SKM-1 (cell line): ENCODE measurements around the gene MROH7.
"Not testable (repeated sequence)": the region's sequence is repeated elsewhere in the genome, so short reads cannot be mapped to it uniquely, and the experiment has no call there.

Experiments
- DNase-seq: peaks from one replicate; lab custom pipeline; 2025; ENCODE audit not compliant: unreplicated experiment; lab: John Stamatoyannopoulos, UW

The MROH7 gene

GRCh38 chr1:54609301-54609921 is 32.2 kb upstream of the MROH7 start:
- no peak for DNase-seq

- no peak for DNase-seq
Measured at GRCh38 chr1:54610048-54610447, 31.5 kb upstream of the MROH7 start.

GRCh38 chr1:54610601-54611580 is 30.7 kb upstream of the MROH7 start:
- DNase-seq: no peak

- DNase-seq: no peak
Measured at GRCh38 chr1:54611621-54612020, 30.0 kb upstream of the MROH7 start.

- DNase-seq: no peak
Measured at GRCh38 chr1:54614024-54614423, 27.6 kb upstream of the MROH7 start.

- DNase-seq: no peak
Measured at GRCh38 chr1:54614563-54614962, 27.0 kb upstream of the MROH7 start.

- DNase-seq: no peak
Measured at GRCh38 chr1:54615531-54616279, 25.9 kb upstream of the MROH7 start.

- DNase-seq: no peak
Measured at GRCh38 chr1:54619749-54620148, 21.8 kb upstream of the MROH7 start.

- no peak for DNase-seq
Measured at GRCh38 chr1:54623216-54624007, 18.2 kb upstream of the MROH7 start, which contains the start of gene FAM151A. TSS of gene FAM151A (minus strand) at chr1:54623525. CDS start at chr1:54623395, 130 bp downstream.

- DNase-seq: no peak
Measured at GRCh38 chr1:54624466-54625464, 16.8 kb upstream of the MROH7 start.

- DNase-seq: no peak
Measured at GRCh38 chr1:54627196-54627595, 14.4 kb upstream of the MROH7 start.

- DNase-seq: not testable (repeated sequence)
Measured at GRCh38 chr1:54635804-54636203, 5.8 kb upstream of the MROH7 start.

- DNase-seq: not testable (repeated sequence)
Measured at GRCh38 chr1:54636461-54637446, 4.8 kb upstream of the MROH7 start.

GRCh38 chr1:54640361-54640760 is 1.2 kb upstream of the MROH7 start:
- DNase-seq: no peak

GRCh38 chr1:54643736-54644135 is 2.1 kb downstream of the MROH7 start:
- no peak for DNase-seq

GRCh38 chr1:54645806-54646676 is 4.5 kb downstream of the MROH7 start:
- DNase-seq: no peak
